A549 treated with AZD9567 at 1 μM for 4 hours (cell line): ENCODE measurements around the gene ARSB. TPM values are rescaled to one million over a fixed set of nuclear protein-coding genes. Genes with fewer than 3 reads are reported as not detected.

Experiments used
- total RNA-seq: library from RNA; stranded (reverse); fragments of 200-300 nt; extraction: Qiagen RNA extraction; gene quantifications from 5 replicates; pipeline ENCODE4 v1.2.3, GENCODE V29; 2022; ENCODE audit not compliant: insufficient read depth

ARSB gene
- 7.3 to 11.1 TPM (median 7.7 TPM) in 5 replicates for total RNA-seq

GRCh38 chr5:78985116-78985724, at the start of gene ARSB:
ARSB (minus strand) TSS chr5:78985310; CDS start chr5:78985248, 62 bp downstream.

Other genes starting within 250 kb of the ARSB start
- gene DMGDH, start 84.4 kb upstream of the ARSB start, total RNA-seq: not detected in 5 replicates
- gene BHMT2, start 84.5 kb upstream of the ARSB start, total RNA-seq: 0.97 TPM in 1 of 5 replicates, not detected in the others
- 0.05 TPM in 1 of 5 replicates, not detected in the others for gene BHMT, start 126.5 kb upstream of the ARSB start, total RNA-seq